ENCODE measurements around the gene ITPRIP.

The ITPRIP gene

DNA sequence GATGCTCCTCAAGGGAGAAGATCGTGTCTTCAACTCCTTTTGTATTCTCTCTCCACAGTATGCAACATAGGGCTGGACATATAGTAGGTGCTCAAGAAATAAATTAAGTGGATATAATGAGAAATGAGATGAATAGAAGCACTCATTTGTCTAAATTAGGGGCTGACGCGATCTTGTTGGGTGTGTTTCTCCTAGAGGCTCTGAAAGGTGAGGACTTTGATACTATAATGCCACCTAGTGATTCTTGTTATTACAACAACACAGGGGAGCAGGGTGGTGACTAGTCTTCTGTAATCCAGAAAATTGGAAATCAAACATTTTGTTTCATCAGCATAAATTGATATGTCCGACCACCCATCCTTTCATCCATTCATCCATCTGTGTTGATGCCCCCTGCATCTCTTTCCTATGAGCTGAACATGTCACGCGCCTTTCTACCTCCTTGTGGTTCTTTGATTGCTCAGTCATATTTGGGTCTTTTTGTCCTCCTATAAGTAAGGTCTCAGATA lies 11.9 kb upstream of the ITPRIP start (continued):
- TF ChIP-seq ZNF548 (tag by site-specific recombination; IDR thresholded peaks at IDR 0.05): no peak
- TF ChIP-seq ZNF670 (tag by site-specific recombination; IDR thresholded peaks at IDR 0.05; ENCODE audit: low read depth): no peak
- no peak for TF ChIP-seq GLI4 (tag by site-specific recombination; IDR thresholded peaks at IDR 0.05)
- TF ChIP-seq SCRT2 (tag by site-specific recombination; IDR thresholded peaks at IDR 0.05): no peak
- TF ChIP-seq ZNF555 (tag by site-specific recombination; conservative IDR thresholded peaks at IDR 0.05): no peak
- no peak for TF ChIP-seq ZNF350 (tag by site-specific recombination; IDR thresholded peaks at IDR 0.05)
- TF ChIP-seq, protein P1, sequence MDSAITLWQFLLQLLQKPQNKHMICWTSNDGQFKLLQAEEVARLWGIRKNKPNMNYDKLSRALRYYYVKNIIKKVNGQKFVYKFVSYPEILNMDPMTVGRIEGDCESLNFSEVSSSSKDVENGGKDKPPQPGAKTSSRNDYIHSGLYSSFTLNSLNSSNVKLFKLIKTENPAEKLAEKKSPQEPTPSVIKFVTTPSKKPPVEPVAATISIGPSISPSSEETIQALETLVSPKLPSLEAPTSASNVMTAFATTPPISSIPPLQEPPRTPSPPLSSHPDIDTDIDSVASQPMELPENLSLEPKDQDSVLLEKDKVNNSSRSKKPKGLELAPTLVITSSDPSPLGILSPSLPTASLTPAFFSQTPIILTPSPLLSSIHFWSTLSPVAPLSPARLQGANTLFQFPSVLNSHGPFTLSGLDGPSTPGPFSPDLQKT (IDR thresholded peaks at IDR 0.05; ENCODE audit: borderline replicate concordance, low read depth, low read length): no peak
- TF ChIP-seq SETDB1 (IDR thresholded peaks at IDR 0.05; ENCODE audit: insufficient read length, low read length): no peak
- TF ChIP-seq KLF1 (tag by site-specific recombination; IDR thresholded peaks at IDR 0.05): no peak
- TF ChIP-seq, protein P2, sequence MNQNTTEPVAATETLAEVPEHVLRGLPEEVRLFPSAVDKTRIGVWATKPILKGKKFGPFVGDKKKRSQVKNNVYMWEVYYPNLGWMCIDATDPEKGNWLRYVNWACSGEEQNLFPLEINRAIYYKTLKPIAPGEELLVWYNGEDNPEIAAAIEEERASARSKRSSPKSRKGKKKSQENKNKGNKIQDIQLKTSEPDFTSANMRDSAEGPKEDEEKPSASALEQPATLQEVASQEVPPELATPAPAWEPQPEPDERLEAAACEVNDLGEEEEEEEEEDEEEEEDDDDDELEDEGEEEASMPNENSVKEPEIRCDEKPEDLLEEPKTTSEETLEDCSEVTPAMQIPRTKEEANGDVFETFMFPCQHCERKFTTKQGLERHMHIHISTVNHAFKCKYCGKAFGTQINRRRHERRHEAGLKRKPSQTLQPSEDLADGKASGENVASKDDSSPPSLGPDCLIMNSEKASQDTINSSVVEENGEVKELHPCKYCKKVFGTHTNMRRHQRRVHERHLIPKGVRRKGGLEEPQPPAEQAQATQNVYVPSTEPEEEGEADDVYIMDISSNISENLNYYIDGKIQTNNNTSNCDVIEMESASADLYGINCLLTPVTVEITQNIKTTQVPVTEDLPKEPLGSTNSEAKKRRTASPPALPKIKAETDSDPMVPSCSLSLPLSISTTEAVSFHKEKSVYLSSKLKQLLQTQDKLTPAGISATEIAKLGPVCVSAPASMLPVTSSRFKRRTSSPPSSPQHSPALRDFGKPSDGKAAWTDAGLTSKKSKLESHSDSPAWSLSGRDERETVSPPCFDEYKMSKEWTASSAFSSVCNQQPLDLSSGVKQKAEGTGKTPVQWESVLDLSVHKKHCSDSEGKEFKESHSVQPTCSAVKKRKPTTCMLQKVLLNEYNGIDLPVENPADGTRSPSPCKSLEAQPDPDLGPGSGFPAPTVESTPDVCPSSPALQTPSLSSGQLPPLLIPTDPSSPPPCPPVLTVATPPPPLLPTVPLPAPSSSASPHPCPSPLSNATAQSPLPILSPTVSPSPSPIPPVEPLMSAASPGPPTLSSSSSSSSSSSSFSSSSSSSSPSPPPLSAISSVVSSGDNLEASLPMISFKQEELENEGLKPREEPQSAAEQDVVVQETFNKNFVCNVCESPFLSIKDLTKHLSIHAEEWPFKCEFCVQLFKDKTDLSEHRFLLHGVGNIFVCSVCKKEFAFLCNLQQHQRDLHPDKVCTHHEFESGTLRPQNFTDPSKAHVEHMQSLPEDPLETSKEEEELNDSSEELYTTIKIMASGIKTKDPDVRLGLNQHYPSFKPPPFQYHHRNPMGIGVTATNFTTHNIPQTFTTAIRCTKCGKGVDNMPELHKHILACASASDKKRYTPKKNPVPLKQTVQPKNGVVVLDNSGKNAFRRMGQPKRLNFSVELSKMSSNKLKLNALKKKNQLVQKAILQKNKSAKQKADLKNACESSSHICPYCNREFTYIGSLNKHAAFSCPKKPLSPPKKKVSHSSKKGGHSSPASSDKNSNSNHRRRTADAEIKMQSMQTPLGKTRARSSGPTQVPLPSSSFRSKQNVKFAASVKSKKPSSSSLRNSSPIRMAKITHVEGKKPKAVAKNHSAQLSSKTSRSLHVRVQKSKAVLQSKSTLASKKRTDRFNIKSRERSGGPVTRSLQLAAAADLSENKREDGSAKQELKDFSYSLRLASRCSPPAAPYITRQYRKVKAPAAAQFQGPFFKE (tag by site-specific recombination; IDR thresholded peaks at IDR 0.05; ENCODE audit: borderline replicate concordance): no peak
- peak; percentile 97 for TF ChIP-seq ZNF654 (tag by site-specific recombination; IDR thresholded peaks at IDR 0.05; ENCODE audit: low read depth)
- TF ChIP-seq MZF1 (tag by site-specific recombination; IDR thresholded peaks at IDR 0.05; ENCODE audit: borderline replicate concordance): no peak
- TF ChIP-seq, protein P3, sequence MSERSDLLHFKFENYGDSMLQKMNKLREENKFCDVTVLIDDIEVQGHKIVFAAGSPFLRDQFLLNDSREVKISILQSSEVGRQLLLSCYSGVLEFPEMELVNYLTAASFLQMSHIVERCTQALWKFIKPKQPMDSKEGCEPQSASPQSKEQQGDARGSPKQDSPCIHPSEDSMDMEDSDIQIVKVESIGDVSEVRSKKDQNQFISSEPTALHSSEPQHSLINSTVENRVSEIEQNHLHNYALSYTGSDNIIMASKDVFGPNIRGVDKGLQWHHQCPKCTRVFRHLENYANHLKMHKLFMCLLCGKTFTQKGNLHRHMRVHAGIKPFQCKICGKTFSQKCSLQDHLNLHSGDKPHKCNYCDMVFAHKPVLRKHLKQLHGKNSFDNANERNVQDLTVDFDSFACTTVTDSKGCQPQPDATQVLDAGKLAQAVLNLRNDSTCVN (tag by site-specific recombination; optimal IDR thresholded peaks at IDR 0.05): no peak
- TF ChIP-seq BCL11A (tag by site-specific recombination; IDR thresholded peaks at IDR 0.05; ENCODE audit: low read depth): no peak
- TF ChIP-seq ZNF660 (tag by site-specific recombination; IDR thresholded peaks at IDR 0.05): peak; percentile 75
- TF ChIP-seq ZNF37A (tag by site-specific recombination; IDR thresholded peaks at IDR 0.05): no peak
- no peak for TF ChIP-seq HOXC10 (CRISPR knock-in tag; IDR thresholded peaks at IDR 0.05)
- no peak for TF ChIP-seq SP3 (tag by site-specific recombination; IDR thresholded peaks at IDR 0.05)
- TF ChIP-seq, protein P4, sequence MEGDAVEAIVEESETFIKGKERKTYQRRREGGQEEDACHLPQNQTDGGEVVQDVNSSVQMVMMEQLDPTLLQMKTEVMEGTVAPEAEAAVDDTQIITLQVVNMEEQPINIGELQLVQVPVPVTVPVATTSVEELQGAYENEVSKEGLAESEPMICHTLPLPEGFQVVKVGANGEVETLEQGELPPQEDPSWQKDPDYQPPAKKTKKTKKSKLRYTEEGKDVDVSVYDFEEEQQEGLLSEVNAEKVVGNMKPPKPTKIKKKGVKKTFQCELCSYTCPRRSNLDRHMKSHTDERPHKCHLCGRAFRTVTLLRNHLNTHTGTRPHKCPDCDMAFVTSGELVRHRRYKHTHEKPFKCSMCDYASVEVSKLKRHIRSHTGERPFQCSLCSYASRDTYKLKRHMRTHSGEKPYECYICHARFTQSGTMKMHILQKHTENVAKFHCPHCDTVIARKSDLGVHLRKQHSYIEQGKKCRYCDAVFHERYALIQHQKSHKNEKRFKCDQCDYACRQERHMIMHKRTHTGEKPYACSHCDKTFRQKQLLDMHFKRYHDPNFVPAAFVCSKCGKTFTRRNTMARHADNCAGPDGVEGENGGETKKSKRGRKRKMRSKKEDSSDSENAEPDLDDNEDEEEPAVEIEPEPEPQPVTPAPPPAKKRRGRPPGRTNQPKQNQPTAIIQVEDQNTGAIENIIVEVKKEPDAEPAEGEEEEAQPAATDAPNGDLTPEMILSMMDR (tag by site-specific recombination; IDR thresholded peaks at IDR 0.05): peak; percentile 71
- TF ChIP-seq ZNF19 (tag by site-specific recombination; IDR thresholded peaks at IDR 0.05; ENCODE audit: low read depth): no peak
- no peak for TF ChIP-seq ZNF157 (tag by site-specific recombination; IDR thresholded peaks at IDR 0.05)
- no peak for TF ChIP-seq ZNF24 (tag by site-specific recombination; IDR thresholded peaks at IDR 0.05)
- TF ChIP-seq ZNF768 (tag by site-specific recombination; IDR thresholded peaks at IDR 0.05): no peak
- TF ChIP-seq, protein P5, sequence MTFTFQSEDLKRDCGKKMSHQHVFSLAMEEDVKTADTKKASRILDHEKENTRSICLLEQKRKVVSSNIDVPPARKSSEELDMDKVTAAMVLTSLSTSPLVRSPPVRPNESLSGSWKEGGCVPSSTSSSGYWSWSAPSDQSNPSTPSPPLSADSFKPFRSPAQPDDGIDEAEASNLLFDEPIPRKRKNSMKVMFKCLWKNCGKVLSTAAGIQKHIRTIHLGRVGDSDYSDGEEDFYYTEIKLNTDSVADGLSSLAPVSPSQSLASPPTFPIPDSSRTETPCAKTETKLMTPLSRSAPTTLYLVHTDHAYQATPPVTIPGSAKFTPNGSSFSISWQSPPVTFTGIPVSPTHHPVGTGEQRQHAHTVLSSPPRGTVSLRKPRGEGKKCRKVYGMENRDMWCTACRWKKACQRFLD (tag by site-specific recombination; IDR thresholded peaks at IDR 0.05): no peak
- no peak for TF ChIP-seq ZNF658 (tag by site-specific recombination; IDR thresholded peaks at IDR 0.05)
- TF ChIP-seq KLF9 (tag by site-specific recombination; IDR thresholded peaks at IDR 0.05; ENCODE audit: low read depth): peak; percentile 40; the same call in 1 of the 2 replicates
- no peak for TF ChIP-seq SP7 (tag by site-specific recombination; IDR thresholded peaks at IDR 0.05)
- no peak; the same call in 1 of the 2 replicates for TF ChIP-seq ZNF561 (tag by site-specific recombination; IDR thresholded peaks at IDR 0.05; ENCODE audit: borderline replicate concordance)
- no peak for TF ChIP-seq ZNF777 (tag by site-specific recombination; IDR thresholded peaks at IDR 0.05; ENCODE audit: borderline replicate concordance)
- TF ChIP-seq ZNF76 (tag by site-specific recombination; IDR thresholded peaks at IDR 0.05; ENCODE audit: borderline replicate concordance, low read depth): no peak
- no peak for TF ChIP-seq ZNF221 (tag by site-specific recombination; IDR thresholded peaks at IDR 0.05; ENCODE audit: borderline replicate concordance)
